HepG2 (cell line): Measurements from ENCODE around the gene TSACC. TPM values are rescaled to one million over a fixed set of nuclear protein-coding genes. Genes with fewer than 3 reads are reported as not detected.

Source experiments
- ATF2 ChIP-seq: sonication (generic); formaldehyde crosslinking; IDR thresholded peaks from 2 replicates; pipeline ENCODE4 v1.4.0; 2020; ENCODE audit warnings: missing genetic modification reagents
- CHD2 ChIP-seq: IDR thresholded peaks from 2 replicates; pipeline ENCODE4 v1.6.1; 2011; ENCODE audit warnings: low read depth, low read length, improper control_type of control experiment
- EEA1 ChIP-seq: sonication (generic); formaldehyde crosslinking; IDR thresholded peaks from 2 replicates; pipeline ENCODE4 v1.5.1; 2020; ENCODE audit warnings: mild to moderate bottlenecking, missing genetic modification reagents, borderline replicate concordance
- GABPB1 ChIP-seq: IDR thresholded peaks from 2 replicates; pipeline ENCODE4 v1.6.1; 2016; ENCODE audit warnings: mild to moderate bottlenecking, missing genetic modification reagents, moderate library complexity, missing compliant biosample characterization
- GATAD1 ChIP-seq: IDR thresholded peaks from 2 replicates; pipeline ENCODE4 v1.6.1; 2016; ENCODE audit warnings: missing genetic modification reagents, missing compliant biosample characterization
- GPN1 ChIP-seq: sonication (generic); formaldehyde crosslinking; IDR thresholded peaks from 2 replicates; pipeline ENCODE4 v1.5.1; 2020; ENCODE audit warnings: missing genetic modification reagents, borderline replicate concordance
- MXD4 ChIP-seq: IDR thresholded peaks from 2 replicates; pipeline ENCODE4 v1.6.1; 2016; ENCODE audit warnings: mild to moderate bottlenecking, missing biosample characterization, missing genetic modification reagents
- NFYC ChIP-seq: IDR thresholded peaks from 2 replicates; pipeline ENCODE4 v1.6.1; 2016; ENCODE audit warnings: missing genetic modification reagents, missing compliant biosample characterization
- NRL ChIP-seq: sonication (generic); formaldehyde crosslinking; IDR thresholded peaks from 2 replicates; pipeline ENCODE4 v1.5.0; 2020; ENCODE audit warnings: missing genetic modification reagents, mild to moderate bottlenecking, moderate library complexity, borderline replicate concordance
- RCOR2 ChIP-seq: IDR thresholded peaks from 2 replicates; pipeline ENCODE4 v1.6.1; 2016; ENCODE audit warnings: missing biosample characterization, missing genetic modification reagents
- SNRNP70 ChIP-seq: fragments of 200-400 bp; formaldehyde crosslinking; IDR thresholded peaks from 2 replicates; pipeline ENCODE4 v1.6.1; 2017; ENCODE audit warnings: mild to moderate bottlenecking, low read depth, low read length, moderate library complexity
- SOX13 ChIP-seq, 3 experiments: fragments of 450-650 bp in 1 of 3; sonication (generic) in 1 of 3; formaldehyde crosslinking in 1 of 3; IDR thresholded peaks in 2 of 3; conservative IDR thresholded peaks in 1 of 3; 2 replicates each; pipeline versions ENCODE4 v1.5.0 to v1.6.1; 2016 to 2020; ENCODE audit warnings: antibody characterized with exemption in 1 of 3, mild to moderate bottlenecking in 1 of 3, missing compliant biosample characterization in 1 of 3, missing genetic modification reagents in 1 of 3, moderate library complexity in 1 of 3
- TAF1 ChIP-seq: sonication (generic); formaldehyde crosslinking; IDR thresholded peaks from 2 replicates; pipeline ENCODE4 v1.4.0; 2020; ENCODE audit warnings: missing genetic modification reagents
- TBX3 ChIP-seq: fragments of 450-650 bp; IDR thresholded peaks from 2 replicates; pipeline ENCODE4 v1.6.1; 2017; ENCODE audit warnings: antibody characterized with exemption, mild to moderate bottlenecking, inconsistent platforms, borderline replicate concordance
- ZNF296 ChIP-seq: sonication (generic); formaldehyde crosslinking; conservative IDR thresholded peaks from 2 replicates; pipeline ENCODE4 v1.5.0; 2020; ENCODE audit warnings: mild to moderate bottlenecking, missing genetic modification reagents
- ZNF414 ChIP-seq: sonication (generic); formaldehyde crosslinking; IDR thresholded peaks from 2 replicates; pipeline ENCODE4 v1.5.0; 2020; ENCODE audit warnings: missing genetic modification reagents
- ZNF629 ChIP-seq: sonication (generic); formaldehyde crosslinking; conservative IDR thresholded peaks from 2 replicates; pipeline ENCODE4 v1.5.0; 2020; ENCODE audit warnings: missing genetic modification reagents
- ZNF644 ChIP-seq: IDR thresholded peaks from 2 replicates; pipeline ENCODE4 v1.6.1; 2016; ENCODE audit warnings: low read depth
- ZNF687 ChIP-seq: sonication (generic); formaldehyde crosslinking; IDR thresholded peaks from 2 replicates; pipeline ENCODE4 v1.5.1; 2020; ENCODE audit warnings: mild to moderate bottlenecking, missing genetic modification reagents, moderate library complexity
- ZNF775 ChIP-seq: sonication (generic); formaldehyde crosslinking; IDR thresholded peaks from 2 replicates; pipeline ENCODE4 v1.4.0; 2020; ENCODE audit warnings: missing genetic modification reagents, mild to moderate bottlenecking, moderate library complexity, borderline replicate concordance
- polyA plus RNA-seq, 8 experiments: library from polyadenylated mRNA; depleted of rRNA in 3 of 8; stranded (reverse) in 7 of 8; unstranded in 1 of 8; fragments of >200 nt; fragmentation: Illumina TruSeq in 4 of 8; extraction: Trizol in 4 of 8; gene quantifications; 2 replicates each; pipeline versions ENCODE4 v1.2.1 to v1.2.3, GENCODE V29; 2011 to 2016; ENCODE audit warnings: low read depth in 4 of 8, missing spikeins in 1 of 8, mixed read lengths in 1 of 8; ENCODE audit not compliant: insufficient read depth in 1 of 8
- total RNA-seq, 5 experiments: library from RNA; depleted of rRNA; stranded (reverse); fragments of >200 nt; fragmentation: Illumina TruSeq; extraction: Trizol; gene quantifications; 2 replicates each; pipeline ENCODE4 v1.2.3, GENCODE V29; 2016; ENCODE audit warnings: low read depth in 1 of 5
- TF ChIP-seq, protein P1 (sequence below): sonication (generic); formaldehyde crosslinking; IDR thresholded peaks from 2 replicates; pipeline ENCODE4 v1.5.0; 2020; ENCODE audit warnings: mild to moderate bottlenecking, missing genetic modification reagents, moderate library complexity

TSACC gene
- total and polyA plus RNA-seq, 2 of the 13 experiments (the other 11 are each of a cell fraction or from before 2014, with no cell fraction given), result 1.5 to 2.6 TPM

DNA sequence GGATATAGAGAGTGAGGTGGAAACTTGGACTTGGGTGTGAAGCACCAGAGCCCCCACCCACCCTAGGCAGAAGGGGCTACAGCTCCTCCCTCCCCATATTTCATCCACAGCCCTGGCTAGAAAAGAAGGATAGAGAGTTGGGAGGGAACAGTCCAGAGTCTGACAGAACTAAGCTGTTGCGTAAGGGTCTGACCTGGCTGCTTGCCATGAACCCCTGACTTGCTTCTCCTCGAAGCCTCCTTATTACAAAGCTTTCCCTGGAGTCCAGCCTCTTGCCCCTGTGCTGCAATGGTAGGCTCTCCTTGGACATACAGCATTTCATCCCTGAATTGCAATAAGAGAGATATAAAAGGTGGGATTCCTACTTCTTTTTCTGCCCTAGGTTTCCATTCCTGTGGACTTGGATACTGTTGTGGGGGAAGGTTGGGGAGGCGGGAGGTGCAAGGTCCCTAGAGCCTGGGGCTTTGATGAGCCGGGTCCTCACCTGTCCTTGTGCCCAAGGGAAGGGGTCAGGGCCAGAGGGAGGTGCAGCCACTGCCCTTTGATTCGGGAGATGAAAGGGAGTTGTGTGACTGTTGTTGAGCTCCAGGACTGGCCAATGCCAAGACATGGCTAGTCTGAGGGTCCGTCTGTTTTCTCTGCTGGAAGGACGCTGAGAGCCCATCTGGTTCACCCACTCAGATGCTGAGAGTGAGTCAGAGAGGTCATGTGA, 33.4 kb downstream of the TSACC start (continued):
- TF ChIP-seq TBX3 (peak; percentile 87; the same call in 1 of the 2 replicates), MXD4 (CRISPR knock-in tag) (no peak), CHD2 (peak; percentile 62; the same call in 1 of the 2 replicates), ZNF775 (CRISPR knock-in tag) (no peak), GABPB1 (CRISPR knock-in tag) (peak; percentile 61), ZNF687 (CRISPR knock-in tag) (peak; percentile 94), ZNF296 (CRISPR knock-in tag) (peak; percentile 69; the same call in 1 of the 2 replicates), TAF1 (CRISPR knock-in tag) (no peak), ZNF629 (CRISPR knock-in tag) (peak; percentile 48; the same call in 1 of the 2 replicates), GPN1 (CRISPR knock-in tag) (no peak), NRL (CRISPR knock-in tag) (0 out of 2 replicates have a peak, but pooled peaks have one; percentile 71), ATF2 (CRISPR knock-in tag) (peak; percentile 97), SOX13 (IDR thresholded peaks at IDR 0.05) (peak; percentile 83), SOX13 (CRISPR knock-in tag; conservative IDR thresholded peaks at IDR 0.05 in 1 of 2, IDR thresholded peaks at IDR 0.05 in 1 of 2) (peak in 1 of 2 experiments; percentile 91; a peak in 2 of 4 replicates), SNRNP70 (no peak), ZNF414 (CRISPR knock-in tag) (peak; percentile 91), NFYC (CRISPR knock-in tag) (peak; percentile 61), GATAD1 (CRISPR knock-in tag) (peak; percentile 67), EEA1 (no peak), RCOR2 (CRISPR knock-in tag) (peak; percentile 86; the same call in 1 of the 2 replicates), ZNF644 (CRISPR knock-in tag) (peak; percentile 74)
- TF ChIP-seq, protein P1, sequence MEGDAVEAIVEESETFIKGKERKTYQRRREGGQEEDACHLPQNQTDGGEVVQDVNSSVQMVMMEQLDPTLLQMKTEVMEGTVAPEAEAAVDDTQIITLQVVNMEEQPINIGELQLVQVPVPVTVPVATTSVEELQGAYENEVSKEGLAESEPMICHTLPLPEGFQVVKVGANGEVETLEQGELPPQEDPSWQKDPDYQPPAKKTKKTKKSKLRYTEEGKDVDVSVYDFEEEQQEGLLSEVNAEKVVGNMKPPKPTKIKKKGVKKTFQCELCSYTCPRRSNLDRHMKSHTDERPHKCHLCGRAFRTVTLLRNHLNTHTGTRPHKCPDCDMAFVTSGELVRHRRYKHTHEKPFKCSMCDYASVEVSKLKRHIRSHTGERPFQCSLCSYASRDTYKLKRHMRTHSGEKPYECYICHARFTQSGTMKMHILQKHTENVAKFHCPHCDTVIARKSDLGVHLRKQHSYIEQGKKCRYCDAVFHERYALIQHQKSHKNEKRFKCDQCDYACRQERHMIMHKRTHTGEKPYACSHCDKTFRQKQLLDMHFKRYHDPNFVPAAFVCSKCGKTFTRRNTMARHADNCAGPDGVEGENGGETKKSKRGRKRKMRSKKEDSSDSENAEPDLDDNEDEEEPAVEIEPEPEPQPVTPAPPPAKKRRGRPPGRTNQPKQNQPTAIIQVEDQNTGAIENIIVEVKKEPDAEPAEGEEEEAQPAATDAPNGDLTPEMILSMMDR, result peak; percentile 25; the same call in 1 of the 2 replicates
